Measurements from ENCODE around the gene KLK11. TPM values are rescaled to one million over a fixed set of nuclear protein-coding genes. Genes with fewer than 3 reads are reported as not detected.
"Not testable (repeated sequence)": the region's sequence is repeated elsewhere in the genome, so short reads cannot be mapped to it uniquely, and the experiment has no call there.

The KLK11 gene
- total RNA-seq, 4 donors from 2014 or later: 1.3 TPM; not detected in 3

DNA sequence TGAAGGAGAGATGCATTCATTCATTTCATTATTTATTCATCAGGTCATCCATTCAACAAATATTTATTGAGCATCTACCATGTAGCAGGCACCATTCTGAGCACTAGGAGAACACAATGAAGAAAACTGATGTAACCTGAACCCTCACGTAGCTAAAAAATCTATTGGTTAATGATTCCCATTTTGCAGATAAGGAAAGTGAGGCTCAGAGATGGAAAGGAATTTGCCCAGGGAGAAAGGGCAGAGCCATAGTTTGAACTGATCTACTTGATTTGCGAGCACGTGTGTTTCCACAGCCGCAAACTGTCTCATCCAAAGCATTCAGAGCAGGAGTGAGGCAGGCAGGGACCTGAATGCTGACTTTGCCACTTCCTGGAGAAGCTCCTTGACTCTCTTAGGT, 27.7 kb downstream of the KLK11 start:
- Histone ChIP-seq H3K27ac (no peak overlapping the region), H3K4me3 (no peak overlapping the region), H3K9me3 (peaks cover 0 to 7% (median 0%) of the 10 kb centered on the region in 4 donors), H3K27me3 (peaks cover 0 to 19% of the 10 kb centered on the region in 2 donors), H3K4me1 (no peaks in the 10 kb centered on the region), H3K36me3 (no peaks in the 10 kb centered on the region)
- no peak for TF ChIP-seq EP300 (IDR thresholded peaks at IDR 0.05)
- TF ChIP-seq POLR2A (IDR thresholded peaks at IDR 0.05): no peak
- TF ChIP-seq, protein P1, sequence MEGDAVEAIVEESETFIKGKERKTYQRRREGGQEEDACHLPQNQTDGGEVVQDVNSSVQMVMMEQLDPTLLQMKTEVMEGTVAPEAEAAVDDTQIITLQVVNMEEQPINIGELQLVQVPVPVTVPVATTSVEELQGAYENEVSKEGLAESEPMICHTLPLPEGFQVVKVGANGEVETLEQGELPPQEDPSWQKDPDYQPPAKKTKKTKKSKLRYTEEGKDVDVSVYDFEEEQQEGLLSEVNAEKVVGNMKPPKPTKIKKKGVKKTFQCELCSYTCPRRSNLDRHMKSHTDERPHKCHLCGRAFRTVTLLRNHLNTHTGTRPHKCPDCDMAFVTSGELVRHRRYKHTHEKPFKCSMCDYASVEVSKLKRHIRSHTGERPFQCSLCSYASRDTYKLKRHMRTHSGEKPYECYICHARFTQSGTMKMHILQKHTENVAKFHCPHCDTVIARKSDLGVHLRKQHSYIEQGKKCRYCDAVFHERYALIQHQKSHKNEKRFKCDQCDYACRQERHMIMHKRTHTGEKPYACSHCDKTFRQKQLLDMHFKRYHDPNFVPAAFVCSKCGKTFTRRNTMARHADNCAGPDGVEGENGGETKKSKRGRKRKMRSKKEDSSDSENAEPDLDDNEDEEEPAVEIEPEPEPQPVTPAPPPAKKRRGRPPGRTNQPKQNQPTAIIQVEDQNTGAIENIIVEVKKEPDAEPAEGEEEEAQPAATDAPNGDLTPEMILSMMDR (IDR thresholded peaks at IDR 0.05): no peak
- 75 to 82% methylated on average over 4 of the region's 4 CpGs for WGBS, 2 donors
- DNase-seq (ENCODE audit: low spot score in 2 of 2): no peak

DNA sequence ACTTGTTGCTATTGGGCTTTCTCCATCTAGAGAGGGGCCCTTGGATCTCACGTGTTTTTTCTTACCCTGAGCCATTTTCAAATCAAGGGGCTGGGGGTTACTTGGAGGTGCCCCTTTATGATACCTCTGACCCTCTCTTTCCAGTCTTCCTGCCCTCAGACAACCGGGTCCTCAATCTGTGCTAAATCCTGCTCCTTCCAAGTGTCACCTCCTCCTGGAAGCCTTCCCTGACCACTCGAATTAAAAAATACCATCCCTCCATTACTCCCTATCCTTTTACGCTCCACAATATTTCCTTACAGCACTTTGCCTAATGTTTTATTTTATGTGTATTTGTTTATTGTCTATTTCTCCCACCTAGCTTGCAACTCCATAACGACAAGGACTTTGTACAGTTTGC, 28.4 kb downstream of the KLK11 start:
- H3K27me3 ChIP-seq: peaks cover 0 to 19% of the 10 kb centered on the region in 2 donors
- WGBS, 2 donors: 64 to 66% methylated on average over 5 of the region's 5 CpGs
- TF ChIP-seq EP300 (IDR thresholded peaks at IDR 0.05) (no peak), POLR2A (IDR thresholded peaks at IDR 0.05) (no peak)
- TF ChIP-seq, protein P1 (IDR thresholded peaks at IDR 0.05): no peak
- no peak overlapping the region for H3K27ac ChIP-seq
- H3K9me3 ChIP-seq: peaks cover 0 to 7% (median 0%) of the 10 kb centered on the region in 4 donors
- no peak for DNase-seq (ENCODE audit: low spot score in 2 of 2)
- no peaks in the 10 kb centered on the region for H3K36me3 ChIP-seq
- no peaks in the 10 kb centered on the region for H3K4me1 ChIP-seq
- H3K4me3 ChIP-seq: no peak overlapping the region

DNA sequence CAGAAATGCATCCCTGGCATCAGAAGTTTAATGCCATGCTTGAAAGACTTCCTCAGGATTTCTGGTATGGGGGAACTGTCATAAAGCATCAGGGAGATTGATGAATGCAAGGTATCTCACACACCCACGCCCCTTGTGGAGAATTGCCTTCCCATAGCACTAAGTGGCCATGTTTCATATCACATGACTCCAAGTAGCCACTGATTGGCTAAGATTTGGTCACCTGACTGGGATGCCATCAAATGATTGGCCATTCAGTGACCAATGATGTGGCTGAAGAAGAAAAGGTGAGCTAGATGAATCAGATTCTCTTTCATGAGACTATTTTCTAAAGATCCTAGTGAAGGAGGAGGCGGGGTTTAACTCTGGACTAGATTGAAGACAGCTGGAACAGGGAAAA, 32.3 kb downstream of the KLK11 start:
- H3K27ac ChIP-seq: no peak overlapping the region
- H3K27me3 ChIP-seq: no peaks in the 10 kb centered on the region
- DNase-seq (ENCODE audit: low spot score in 2 of 2): no peak
- H3K9me3 ChIP-seq: no peaks in the 10 kb centered on the region
- WGBS, 2 donors: 78 to 80% methylated on average over 2 of the region's 2 CpGs
- no peak overlapping the region for H3K4me3 ChIP-seq
- H3K36me3 ChIP-seq: no peaks in the 10 kb centered on the region
- H3K4me1 ChIP-seq: no peaks in the 10 kb centered on the region
- no peak for TF ChIP-seq EP300 (IDR thresholded peaks at IDR 0.05)
- no peak for TF ChIP-seq POLR2A (IDR thresholded peaks at IDR 0.05)

DNA sequence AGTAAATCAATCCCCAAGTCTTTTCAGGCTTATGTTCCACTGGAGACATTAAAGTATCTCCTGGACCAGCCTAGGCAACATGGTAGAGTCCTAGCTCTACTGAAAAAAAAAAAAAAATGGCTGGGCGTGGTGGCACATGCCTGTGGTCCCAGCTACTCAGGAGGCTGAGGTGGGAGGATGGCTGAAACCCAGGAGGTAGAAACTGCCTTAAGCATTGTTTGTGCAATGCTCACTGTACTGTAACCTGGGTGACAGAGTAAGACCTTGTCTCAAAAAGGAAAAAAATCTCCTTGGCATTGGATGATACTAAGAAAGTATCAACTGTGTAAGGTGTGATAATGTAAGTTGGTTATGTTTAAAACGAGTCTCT, 33.8 kb downstream of the KLK11 start:
- Histone ChIP-seq H3K27me3 (no peaks in the 10 kb centered on the region), H3K4me3 (no peak overlapping the region), H3K9me3 (no peaks in the 10 kb centered on the region), H3K4me1 (no peaks in the 10 kb centered on the region), H3K36me3 (no peaks in the 10 kb centered on the region), H3K27ac (no peak overlapping the region)
- 70 to 84% methylated on average over 2 of the region's 2 CpGs for WGBS, 2 donors
- no peak for DNase-seq (ENCODE audit: low spot score in 2 of 2)
- no peak for TF ChIP-seq EP300 (IDR thresholded peaks at IDR 0.05)
- TF ChIP-seq POLR2A (IDR thresholded peaks at IDR 0.05): no peak
- TF ChIP-seq, protein P1 (IDR thresholded peaks at IDR 0.05): no peak

DNA sequence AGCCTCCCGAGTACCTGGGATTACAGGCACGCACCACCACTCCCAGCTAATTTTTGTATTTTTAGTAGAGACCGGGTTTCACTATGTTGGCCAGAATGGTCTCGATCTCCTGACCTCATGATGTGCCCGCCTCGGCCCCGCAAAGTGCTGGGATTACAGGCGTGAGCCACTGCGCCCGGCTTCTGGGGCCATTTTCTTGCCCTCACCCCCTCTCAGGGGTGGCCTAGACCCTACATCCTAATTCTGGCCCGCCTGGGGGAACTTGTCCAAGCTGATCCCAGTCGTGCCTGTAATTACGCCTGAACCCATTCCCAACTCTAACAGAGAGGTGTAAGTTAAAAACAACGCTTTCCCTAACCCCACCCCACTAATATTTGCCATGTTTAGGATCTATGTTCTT, 42.0 kb downstream of the KLK11 start:
- not testable (repeated sequence) for H3K4me1 ChIP-seq; H3K27ac ChIP-seq; H3K4me3 ChIP-seq; H3K9me3 ChIP-seq; H3K36me3 ChIP-seq; H3K27me3 ChIP-seq; DNase-seq (ENCODE audit: low spot score in 2 of 2)
- WGBS, 2 donors: 81 to 87% methylated on average over 14 of the region's 14 CpGs

DNA sequence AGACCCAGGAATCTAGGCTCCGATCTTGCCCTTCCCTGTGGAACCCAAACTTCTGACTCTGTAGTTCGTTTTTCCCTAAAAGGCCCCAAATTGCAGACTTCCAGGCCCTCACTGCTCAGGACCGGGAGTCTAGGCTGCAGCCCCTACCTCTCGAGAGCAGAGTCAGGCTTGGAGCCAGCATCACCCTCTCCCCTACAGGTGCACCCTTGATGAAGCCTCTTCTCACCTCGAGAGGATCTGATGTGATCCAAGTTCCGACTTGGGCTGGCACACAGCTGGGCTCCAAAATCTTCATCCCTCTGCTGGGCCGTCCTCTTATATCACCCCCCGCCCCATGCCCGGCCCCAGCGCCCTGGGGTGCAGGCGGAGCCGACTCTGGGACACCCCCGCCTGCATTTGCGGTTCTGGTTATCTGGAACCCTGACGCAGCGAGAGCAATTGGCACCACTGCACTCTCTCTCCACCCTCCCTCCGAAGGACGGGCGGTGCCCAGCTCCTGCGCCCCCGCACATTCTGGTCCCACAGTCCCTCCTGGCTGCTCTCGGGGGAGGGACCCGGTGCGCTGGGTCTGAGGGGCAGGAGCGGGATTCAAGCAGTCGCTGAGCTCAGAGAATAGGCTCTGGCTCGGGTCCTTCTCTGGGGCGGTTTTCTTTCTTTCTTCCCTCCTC, 42.7 kb downstream of the KLK11 start, which contains the start of gene KLK7:
Gene KLK7, minus strand, starts transcription at position 293 of the 668 bp plus-strand sequence. CDS start 1,518 bp downstream, outside the sequence.
- H3K4me1 ChIP-seq: no peaks in the 10 kb centered on the region
- H3K4me3 ChIP-seq: no peak within 1 kb of the TSS
- DNase-seq (ENCODE audit: low spot score in 2 of 2): no peak
- no peaks in the 10 kb centered on the region for H3K36me3 ChIP-seq
- TF ChIP-seq, protein P1 (IDR thresholded peaks at IDR 0.05): no peak
- WGBS, 2 donors: 14 to 21% methylated on average over 28 of the region's 28 CpGs
- H3K27me3 ChIP-seq: no peaks in the 10 kb centered on the region
- H3K27ac ChIP-seq: no peak within 1 kb of the TSS
- H3K9me3 ChIP-seq: peaks cover 0 to 8% (median 0%) of the 10 kb centered on the region in 4 donors

All from tibial nerve (tissue), 4 donors.